ENCODE measurements around the gene CELA2A.
A peak's percentile ranks its signal among the peaks of the same experiment; 100 is the strongest.

Gene CELA2A

GRCh38 chr1:15456313-15456954, at the start of gene CELA2A:
CELA2A (plus strand) TSS chr1:15456732; CDS start chr1:15456754, 22 bp downstream.
- DNase-seq: no peak

- no peak for DNase-seq
These were observed 49.0 kb upstream of the CELA2A start for GRCh38 chr1:15407580-15407979.

DNA sequence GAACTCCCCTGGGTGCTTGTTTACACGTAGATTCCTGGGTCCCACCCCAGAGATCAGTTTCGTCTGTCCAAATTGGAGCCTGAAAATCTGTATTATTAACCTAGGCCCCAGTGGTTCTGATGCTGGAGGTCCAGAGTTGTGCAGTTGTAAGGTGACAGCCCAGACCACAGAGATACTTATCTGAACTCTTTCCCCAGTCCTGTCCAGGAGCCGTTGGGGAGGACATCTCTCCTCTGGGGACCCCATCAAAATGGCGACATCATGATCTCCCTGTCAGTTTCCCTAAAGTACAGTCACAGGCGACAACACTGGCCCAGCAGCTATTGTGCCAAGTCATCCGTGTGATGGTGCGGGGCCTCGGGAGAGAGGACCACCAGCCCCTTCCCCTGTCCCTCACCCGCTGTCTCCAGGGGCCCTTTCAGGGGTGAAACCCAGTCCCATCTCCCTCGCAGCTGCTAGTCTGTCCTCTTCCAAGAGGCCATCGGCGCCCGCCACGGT, 47.6 kb upstream of the CELA2A start:
- no peak for DNase-seq

DNA sequence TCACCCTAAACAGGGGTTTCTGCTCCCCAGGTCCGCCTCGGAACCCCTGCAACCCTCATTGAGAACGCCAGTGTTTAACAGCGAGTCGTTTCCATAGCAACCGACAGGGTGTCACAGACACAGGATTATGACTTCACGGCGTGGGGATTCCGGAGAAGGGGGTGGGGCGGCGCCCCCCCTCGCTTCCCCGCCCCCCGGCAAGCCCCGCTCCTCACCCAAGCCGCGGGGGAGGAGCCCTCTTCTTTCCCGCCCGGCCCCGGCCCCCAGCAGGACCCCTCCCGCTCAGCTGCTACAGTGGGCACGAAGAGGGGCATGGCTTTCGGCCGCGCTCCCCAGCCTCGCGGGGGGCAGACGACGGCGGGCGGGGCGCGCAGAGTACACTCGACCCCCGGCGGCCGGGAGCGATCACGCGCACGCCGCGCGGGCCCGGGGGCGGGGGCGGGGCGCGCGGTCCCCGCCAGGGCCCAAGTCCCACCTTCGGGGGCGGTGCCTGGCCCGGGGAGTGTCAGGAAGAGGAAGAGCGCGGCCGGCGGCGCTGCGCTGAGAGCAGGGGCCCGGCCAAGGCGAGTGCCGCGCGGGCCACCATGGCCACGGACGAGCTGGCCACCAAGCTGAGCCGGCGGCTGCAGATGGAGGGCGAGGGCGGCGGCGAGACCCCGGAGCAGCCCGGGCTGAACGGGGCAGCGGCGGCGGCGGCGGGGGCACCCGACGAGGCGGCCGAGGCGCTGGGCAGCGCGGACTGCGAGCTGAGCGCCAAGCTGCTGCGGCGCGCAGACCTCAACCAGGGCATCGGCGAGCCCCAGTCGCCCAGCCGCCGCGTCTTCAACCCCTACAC, 46.9 kb upstream of the CELA2A start, which contains the start of gene EFHD2:
EFHD2 (plus strand) TSS at position 501 of the 835 bp plus-strand sequence; CDS start at position 585, 84 bp downstream.
- peak; percentile 93 for DNase-seq

DNA sequence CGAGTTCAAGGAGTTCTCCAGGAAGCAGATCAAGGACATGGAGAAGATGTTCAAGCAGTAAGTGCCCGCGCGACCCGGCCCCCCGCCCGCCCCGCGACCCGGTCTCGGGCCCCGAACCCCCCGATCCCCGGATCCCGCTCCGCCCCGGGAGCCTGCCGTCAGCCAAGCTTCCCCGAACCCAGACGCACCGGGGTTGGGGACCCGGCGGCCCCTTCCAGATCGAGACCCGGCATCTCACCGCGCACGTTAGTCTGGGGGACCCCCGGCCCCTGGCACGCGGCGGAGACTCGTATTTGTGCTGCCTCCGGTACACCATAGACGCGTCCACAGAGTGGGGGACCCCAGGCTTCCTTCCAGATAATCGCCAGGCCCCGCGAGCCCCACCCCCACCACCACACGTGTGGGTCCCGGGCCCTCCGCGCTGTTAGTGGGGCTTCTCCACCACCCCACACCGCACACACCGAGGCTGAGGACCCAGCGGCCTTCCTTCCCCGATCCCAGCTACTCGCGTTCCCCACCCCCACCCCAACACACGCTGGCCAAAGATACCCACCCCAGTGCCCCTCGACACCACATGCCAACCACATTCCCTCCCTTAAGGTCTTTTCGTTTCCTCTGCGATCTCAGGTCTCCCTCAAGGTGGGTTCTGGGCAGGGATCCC, 46.2 kb upstream of the CELA2A start:
- DNase-seq: no peak

DNA sequence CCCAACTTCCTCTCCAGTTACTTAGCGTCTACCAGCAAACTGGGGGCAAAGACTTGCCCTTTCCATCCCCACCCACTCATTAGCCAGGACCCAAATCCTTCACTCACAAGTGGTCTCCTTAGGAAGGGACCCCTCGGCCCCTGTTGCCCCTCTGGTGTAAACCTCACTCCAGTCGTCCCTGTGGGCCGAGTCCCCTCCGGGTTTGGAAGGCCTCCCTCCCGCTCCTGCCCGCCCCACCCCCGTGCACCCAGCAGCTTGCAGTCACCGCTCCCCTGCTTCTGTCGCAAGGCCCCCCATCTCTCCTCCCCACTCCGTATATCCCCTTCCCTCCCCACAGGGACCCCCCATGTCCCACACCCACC, 45.7 kb upstream of the CELA2A start:
- no peak for DNase-seq

- DNase-seq: peak; percentile 91
These were observed 44.9 kb upstream of the CELA2A start for GRCh38 chr1:15411593-15412137.

DNA sequence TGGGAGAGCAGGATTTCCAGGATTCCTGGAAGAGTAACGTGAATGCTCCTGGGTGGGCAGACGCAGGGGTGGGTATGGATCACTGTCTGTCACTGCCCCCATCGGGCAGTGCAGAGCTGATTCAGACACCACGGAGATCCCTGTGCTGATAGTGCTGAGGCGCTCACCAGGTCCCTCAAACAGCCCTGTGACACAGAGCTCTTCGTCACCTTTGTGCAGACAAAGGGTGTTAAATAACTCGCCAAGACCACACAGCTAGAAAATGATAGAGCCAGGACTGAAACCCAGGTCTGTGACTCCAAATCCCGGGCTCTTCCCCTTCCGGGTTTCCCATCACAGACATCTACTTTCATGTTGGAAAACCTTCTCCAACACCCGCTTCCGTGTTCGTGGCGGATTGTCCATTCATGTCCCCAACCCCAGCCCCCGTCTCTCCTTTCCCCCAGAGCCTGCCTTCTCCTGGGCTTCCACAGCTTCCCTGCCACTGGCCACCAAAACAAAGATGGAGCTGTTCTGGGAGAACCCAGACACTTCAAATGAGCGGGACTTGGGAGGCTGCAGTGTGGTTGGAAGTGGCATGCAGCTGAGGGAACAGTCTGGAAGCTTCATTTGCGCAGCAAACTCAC, 44.2 kb upstream of the CELA2A start:
- DNase-seq: peak; percentile 65

- no peak for DNase-seq
These were observed 43.7 kb upstream of the CELA2A start for GRCh38 chr1:15412843-15413242.

- DNase-seq: no peak
These were observed 42.7 kb upstream of the CELA2A start for GRCh38 chr1:15413563-15414444.

DNA sequence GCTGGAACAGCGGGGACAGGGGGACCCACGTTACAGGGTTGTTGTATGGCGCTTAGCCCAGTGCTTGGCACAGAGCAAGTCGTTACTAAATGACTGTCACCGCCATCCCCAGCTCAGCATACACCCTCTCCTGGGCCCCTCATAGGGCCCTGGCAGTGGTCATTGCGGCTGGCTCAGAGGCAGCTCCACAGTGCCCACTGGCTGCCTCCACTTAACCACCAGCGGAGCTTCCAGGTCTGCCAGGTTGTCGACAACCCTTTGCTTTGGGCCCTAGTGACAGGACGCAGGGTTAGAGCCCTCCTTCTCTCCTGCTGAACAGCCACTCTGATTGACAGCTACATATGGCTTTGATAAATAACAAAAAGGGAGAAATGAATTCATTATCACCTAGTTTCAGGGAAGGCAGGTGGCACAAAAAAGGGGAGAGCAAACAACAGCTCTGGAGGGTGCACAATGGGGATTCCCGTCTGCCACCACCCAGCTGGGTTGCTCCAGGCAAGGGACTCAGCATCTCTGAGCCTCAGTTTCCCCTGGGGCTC, 42.0 kb upstream of the CELA2A start:
- no peak for DNase-seq

- peak; percentile 81 for DNase-seq
These were observed 39.2 kb upstream of the CELA2A start for GRCh38 chr1:15417059-15417934.

DNA sequence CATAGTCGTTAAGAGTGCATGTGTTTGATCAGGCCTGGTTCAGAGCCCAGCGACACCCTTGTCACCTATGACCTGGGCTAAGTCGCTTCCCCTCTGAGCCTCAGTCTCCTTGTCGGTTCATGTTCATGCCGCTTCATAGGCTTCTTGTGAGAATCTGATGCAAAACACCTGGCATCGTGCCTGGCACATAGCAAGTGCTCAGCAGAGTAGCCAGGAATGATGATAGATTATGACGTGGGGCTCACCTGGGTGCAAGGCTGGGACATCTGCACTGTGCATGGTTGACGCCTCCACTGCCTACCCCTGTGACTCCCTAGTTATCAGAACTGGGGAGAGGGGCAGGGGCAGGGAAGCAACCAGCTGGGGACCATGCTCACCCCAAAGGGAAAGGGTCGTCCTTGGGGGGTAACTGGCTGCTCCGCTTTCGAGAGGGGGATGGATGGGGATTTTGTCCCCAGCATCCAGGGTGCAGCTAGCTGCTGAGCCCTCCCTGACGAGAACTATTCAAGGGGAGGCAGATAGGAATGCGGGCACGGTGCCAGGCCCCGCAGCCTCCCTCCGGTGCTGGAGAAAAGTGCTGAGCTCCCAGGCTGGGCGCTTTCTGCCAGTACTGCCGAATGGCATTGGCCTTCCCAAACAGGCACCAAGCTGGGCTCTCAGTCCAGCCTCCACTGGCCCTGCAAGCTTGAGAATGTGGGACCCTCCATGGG, 37.6 kb upstream of the CELA2A start:
- DNase-seq: no peak

DNA sequence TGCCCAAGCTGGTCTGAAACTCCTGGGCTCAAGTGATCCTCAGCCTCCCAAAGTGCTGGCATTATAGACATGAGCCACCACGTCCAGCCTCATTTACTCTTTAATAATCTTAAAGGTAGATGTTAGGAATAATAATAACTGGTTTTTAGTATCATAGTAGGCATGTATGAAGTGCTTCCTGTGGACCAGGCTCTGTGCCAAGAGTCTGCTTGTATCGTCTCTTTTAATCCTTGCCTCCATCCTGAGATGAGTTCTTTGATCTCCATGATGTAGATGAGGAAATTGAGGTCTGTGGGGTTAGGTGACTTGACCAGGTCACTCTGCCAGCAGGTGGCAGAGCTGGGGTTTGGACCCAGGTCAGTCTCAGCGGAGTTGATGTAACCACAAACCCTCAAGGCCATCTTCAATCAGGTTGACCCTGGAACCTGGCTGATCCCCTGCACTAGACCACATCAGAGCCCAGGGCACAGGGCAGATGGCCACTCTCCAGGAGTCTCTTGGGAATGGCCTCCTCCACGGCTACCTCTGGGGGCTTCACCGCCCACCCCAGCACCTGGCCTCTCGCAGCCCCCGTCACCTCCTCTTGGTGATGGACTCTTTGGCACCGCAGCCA, 35.6 kb upstream of the CELA2A start:
- no peak for DNase-seq

- no peak for DNase-seq
These were observed 33.7 kb upstream of the CELA2A start for GRCh38 chr1:15422871-15423270.

- DNase-seq: no peak
These were observed 33.0 kb upstream of the CELA2A start for GRCh38 chr1:15423355-15424077.

- peak; percentile 92 for DNase-seq
These were observed 32.3 kb upstream of the CELA2A start for GRCh38 chr1:15424146-15424667.

- no peak for DNase-seq
These were observed 31.6 kb upstream of the CELA2A start for GRCh38 chr1:15424981-15425380.

All from hematopoietic multipotent progenitor cell treated with erythropoietin and hydrocortisone succinate and interleukin-3 and kit ligand, for 4 days (in vitro differentiated cells).